ENCODE results near the gene NLRP3.

GRCh38 chr1:247487057-247487456 lies 71.1 kb downstream of the NLRP3 start:
- TF ChIP-seq CTCF (IDR thresholded peaks at IDR 0.05; ENCODE audit: insufficient read depth, low read depth, low read length): peak; percentile 31
- no peak for TF ChIP-seq EZH2 (IDR thresholded peaks at IDR 0.05; ENCODE audit: insufficient read depth, low read length)
